ENCODE measurements around the gene GNE. TPM values are rescaled to one million over a fixed set of nuclear protein-coding genes. Genes with fewer than 3 reads are reported as not detected.
"Not testable (repeated sequence)": the region's sequence is repeated elsewhere in the genome, so short reads cannot be mapped to it uniquely, and the experiment has no call there.

The GNE gene
- total and polyA plus RNA-seq, 5 donors from 2014 or later, result 3.4 to 15.7 (median 5.3) TPM

DNA sequence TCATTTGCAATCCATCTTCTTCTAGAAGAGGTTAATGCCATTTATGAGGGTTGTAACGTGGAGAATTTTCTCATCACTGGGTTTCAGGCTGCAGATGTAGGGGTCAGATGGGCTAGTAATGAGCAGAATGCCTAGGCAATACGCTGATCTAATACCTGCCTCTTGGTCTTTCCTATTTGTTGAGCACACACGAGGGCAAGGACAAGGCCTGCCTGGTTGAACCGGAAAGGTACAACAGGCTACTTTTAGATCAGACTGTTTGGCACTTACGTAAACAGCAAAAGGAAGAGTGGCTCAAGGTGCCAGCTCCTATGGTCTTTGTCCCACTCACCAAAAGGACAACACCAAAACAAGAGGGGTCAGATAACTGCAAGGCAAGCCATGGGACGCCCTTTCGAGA, 24.0 kb upstream of the GNE start:
- no peaks in the 10 kb centered on the region for H3K36me3 ChIP-seq (ENCODE audit: control insufficient read depth, insufficient read depth, low read length)

DNA sequence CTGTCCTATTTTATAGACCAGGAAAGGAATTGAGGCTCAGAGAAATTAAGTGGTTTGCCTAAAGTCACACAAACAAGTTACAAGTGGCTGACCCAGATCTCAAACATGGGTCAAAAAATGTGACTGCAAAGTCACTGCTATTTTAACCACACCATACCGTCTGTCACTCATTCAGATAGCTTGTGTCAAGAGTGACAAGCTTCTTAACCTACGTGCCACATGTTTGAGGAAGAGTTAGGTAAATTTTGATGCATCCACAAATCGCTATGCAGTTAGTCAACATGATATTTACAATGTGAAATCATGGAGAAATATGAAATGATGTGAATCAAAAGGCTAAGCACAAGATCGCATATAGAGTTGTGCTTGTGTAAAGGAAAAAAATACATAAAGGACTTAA, 22.7 kb upstream of the GNE start:
- Histone ChIP-seq H3K27ac (ENCODE audit: insufficient read depth, low read length, poor library complexity, severe bottlenecking) (no peak overlapping the region), H3K4me1 (ENCODE audit: control insufficient read depth, insufficient read depth, low read length, poor library complexity, severe bottlenecking) (no peaks in the 10 kb centered on the region), H3K4me3 (ENCODE audit: low read depth, low read length) (no peak overlapping the region), H3K9me3 (ENCODE audit: control insufficient read depth in 2 of 2, low read length in 2 of 2) (no peaks in the 10 kb centered on the region), H3K27me3 (ENCODE audit: control insufficient read depth, insufficient read depth, low read length) (no peaks in the 10 kb centered on the region), H3K36me3 (ENCODE audit: control insufficient read depth, insufficient read depth, low read length) (no peaks in the 10 kb centered on the region)
- no peak for DNase-seq
- H3K9me3 Mint-ChIP-seq, result no peaks in the 10 kb centered on the region
- no peaks in the 10 kb centered on the region for H3K27me3 Mint-ChIP-seq
- H3K4me3 Mint-ChIP-seq, result no peak overlapping the region
- H3K4me1 Mint-ChIP-seq, result no peaks in the 10 kb centered on the region
- no peak overlapping the region for H3K27ac Mint-ChIP-seq
- no peak for ATAC-seq (ENCODE audit: low read depth in 2 of 2)
- peaks cover 3% of the 10 kb centered on the region for H3K36me3 Mint-ChIP-seq

More for the DNA sequence above, 24.0 kb upstream of the GNE start:
- no peak for DNase-seq
- Mint-ChIP-seq H3K27me3 (no peaks in the 10 kb centered on the region), H3K4me3 (no peak overlapping the region), H3K36me3 (peaks cover 3% of the 10 kb centered on the region), H3K9me3 (no peaks in the 10 kb centered on the region), H3K4me1 (no peaks in the 10 kb centered on the region), H3K27ac (no peak overlapping the region)
- no peaks in the 10 kb centered on the region for H3K4me1 ChIP-seq (ENCODE audit: control insufficient read depth, insufficient read depth, low read length, poor library complexity, severe bottlenecking)
- no peak overlapping the region for H3K27ac ChIP-seq (ENCODE audit: insufficient read depth, low read length, poor library complexity, severe bottlenecking)
- ATAC-seq (ENCODE audit: low read depth in 2 of 2), result no peak
- no peaks in the 10 kb centered on the region for H3K27me3 ChIP-seq (ENCODE audit: control insufficient read depth, insufficient read depth, low read length)
- H3K9me3 ChIP-seq (ENCODE audit: control insufficient read depth in 2 of 2, low read length in 2 of 2), result no peaks in the 10 kb centered on the region
- no peak overlapping the region for H3K4me3 ChIP-seq (ENCODE audit: low read depth, low read length)

DNA sequence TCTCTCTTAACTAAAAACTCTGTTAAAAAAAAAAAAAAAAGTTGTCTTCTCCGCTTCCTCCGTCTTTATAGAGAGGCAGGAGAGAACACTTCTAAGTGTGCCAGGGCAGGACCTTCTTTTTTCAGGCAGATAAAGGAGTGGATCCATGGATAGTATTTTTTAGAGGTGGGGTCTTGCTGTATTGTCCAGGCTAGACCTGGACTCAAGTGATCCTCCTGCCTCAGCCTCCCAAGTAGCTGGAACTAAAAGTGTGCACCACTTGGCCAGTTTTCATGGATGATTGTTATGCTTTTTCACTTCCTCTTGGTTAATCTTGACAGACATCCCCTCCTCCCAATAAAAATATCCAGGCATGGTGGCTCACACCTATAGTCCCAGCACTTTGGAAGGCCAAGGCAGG, 20.0 kb upstream of the GNE start:
- no peaks in the 10 kb centered on the region for H3K9me3 Mint-ChIP-seq
- no peaks in the 10 kb centered on the region for H3K9me3 ChIP-seq (ENCODE audit: control insufficient read depth in 2 of 2, low read length in 2 of 2)
- H3K27ac Mint-ChIP-seq, result no peak overlapping the region
- no peaks in the 10 kb centered on the region for H3K4me1 ChIP-seq (ENCODE audit: control insufficient read depth, insufficient read depth, low read length, poor library complexity, severe bottlenecking)
- no peaks in the 10 kb centered on the region for H3K36me3 ChIP-seq (ENCODE audit: control insufficient read depth, insufficient read depth, low read length)
- H3K36me3 Mint-ChIP-seq, result no peaks in the 10 kb centered on the region
- no peak overlapping the region for H3K4me3 ChIP-seq (ENCODE audit: low read depth, low read length)
- ATAC-seq (ENCODE audit: low read depth in 2 of 2) (no peak), DNase-seq (no peak)
- no peak overlapping the region for H3K4me3 Mint-ChIP-seq
- no peak overlapping the region for H3K27ac ChIP-seq (ENCODE audit: insufficient read depth, low read length, poor library complexity, severe bottlenecking)
- H3K4me1 Mint-ChIP-seq, result no peaks in the 10 kb centered on the region
- H3K27me3 ChIP-seq (ENCODE audit: control insufficient read depth, insufficient read depth, low read length), result no peaks in the 10 kb centered on the region
- no peaks in the 10 kb centered on the region for H3K27me3 Mint-ChIP-seq

DNA sequence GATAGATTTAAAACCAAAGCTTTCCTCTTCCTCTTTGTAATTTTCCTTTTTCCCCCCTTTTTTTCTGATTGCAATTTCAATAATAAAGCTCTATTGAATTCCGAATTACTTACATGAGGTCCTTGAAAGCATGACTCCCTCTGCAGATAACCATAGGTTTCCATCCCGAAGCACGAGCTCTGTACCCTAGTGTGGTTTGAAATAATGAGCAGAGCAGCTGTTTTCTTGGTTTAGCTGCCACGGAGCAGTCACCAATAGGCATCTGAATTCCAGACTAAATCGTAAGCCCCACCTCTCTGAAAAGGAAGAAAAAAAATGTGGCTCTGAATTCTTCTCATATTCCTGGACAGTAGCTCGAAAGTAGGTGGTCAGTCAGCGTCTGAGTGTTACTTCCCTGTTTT, 18.5 kb upstream of the GNE start:
- Histone ChIP-seq H3K27ac (ENCODE audit: insufficient read depth, low read length, poor library complexity, severe bottlenecking) (no peak overlapping the region), H3K9me3 (ENCODE audit: control insufficient read depth in 2 of 2, low read length in 2 of 2) (no peaks in the 10 kb centered on the region), H3K4me3 (ENCODE audit: low read depth, low read length) (no peak overlapping the region), H3K36me3 (ENCODE audit: control insufficient read depth, insufficient read depth, low read length) (no peaks in the 10 kb centered on the region), H3K27me3 (ENCODE audit: control insufficient read depth, insufficient read depth, low read length) (no peaks in the 10 kb centered on the region), H3K4me1 (ENCODE audit: control insufficient read depth, insufficient read depth, low read length, poor library complexity, severe bottlenecking) (no peaks in the 10 kb centered on the region)
- Mint-ChIP-seq H3K4me1 (no peaks in the 10 kb centered on the region), H3K27me3 (no peaks in the 10 kb centered on the region), H3K27ac (no peak overlapping the region), H3K4me3 (no peak overlapping the region), H3K9me3 (peaks cover 0 to 1% (median 0%) of the 10 kb centered on the region in 7 donors), H3K36me3 (no peaks in the 10 kb centered on the region)
- no peak for DNase-seq
- no peak for ATAC-seq (ENCODE audit: low read depth in 2 of 2)

DNA sequence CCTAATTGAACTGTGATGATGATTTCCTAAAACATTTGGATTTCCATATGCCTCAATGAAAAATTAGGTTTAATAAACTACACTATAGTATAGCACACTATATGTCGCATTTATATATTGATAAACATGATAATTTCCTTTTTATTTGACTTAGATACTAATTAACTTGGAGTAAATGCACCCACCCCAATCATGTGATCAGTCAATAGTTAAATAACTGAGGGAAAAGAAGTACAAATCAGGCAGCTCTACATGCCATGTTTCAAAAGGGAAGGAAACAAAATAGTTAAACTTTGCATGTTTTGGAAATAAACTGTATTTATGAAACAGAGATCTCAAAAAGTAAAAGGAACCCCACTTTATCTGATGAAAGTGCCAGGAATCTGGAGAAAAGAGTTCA, 18.0 kb upstream of the GNE start:
- Histone ChIP-seq H3K4me3 (ENCODE audit: low read depth, low read length) (no peak overlapping the region), H3K27me3 (ENCODE audit: control insufficient read depth, insufficient read depth, low read length) (no peaks in the 10 kb centered on the region), H3K4me1 (ENCODE audit: control insufficient read depth, insufficient read depth, low read length, poor library complexity, severe bottlenecking) (no peaks in the 10 kb centered on the region), H3K9me3 (ENCODE audit: control insufficient read depth in 2 of 2, low read length in 2 of 2) (no peaks in the 10 kb centered on the region), H3K36me3 (ENCODE audit: control insufficient read depth, insufficient read depth, low read length) (no peaks in the 10 kb centered on the region), H3K27ac (ENCODE audit: insufficient read depth, low read length, poor library complexity, severe bottlenecking) (no peak overlapping the region)
- no peak for DNase-seq
- H3K27ac Mint-ChIP-seq, result no peak overlapping the region
- no peaks in the 10 kb centered on the region for H3K27me3 Mint-ChIP-seq
- ATAC-seq (ENCODE audit: low read depth in 2 of 2), result no peak
- H3K9me3 Mint-ChIP-seq, result peaks cover 0 to 1% (median 0%) of the 10 kb centered on the region in 7 donors
- H3K4me3 Mint-ChIP-seq, result no peak overlapping the region
- H3K4me1 Mint-ChIP-seq, result no peaks in the 10 kb centered on the region
- peaks cover under 1% of the 10 kb centered on the region for H3K36me3 Mint-ChIP-seq

DNA sequence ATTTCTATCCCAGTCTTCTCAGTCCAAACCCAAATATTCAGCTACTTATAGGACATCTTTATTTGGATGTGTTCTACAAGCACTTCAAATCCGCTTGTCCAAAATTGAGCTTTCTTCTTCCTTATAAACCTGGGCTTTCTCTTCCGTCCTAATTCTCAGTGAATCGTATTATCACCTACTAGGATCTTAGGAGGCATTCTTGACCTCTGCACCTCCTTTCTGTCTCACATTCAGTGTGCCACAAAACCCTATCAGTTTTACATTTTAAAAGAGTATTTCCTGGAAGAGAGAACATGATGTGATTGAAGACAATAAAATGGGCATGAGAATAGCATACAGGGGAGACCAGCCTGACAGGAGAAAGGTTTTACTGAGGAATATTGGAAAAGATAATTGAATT, 16.8 kb upstream of the GNE start:
- Mint-ChIP-seq H3K4me1 (no peaks in the 10 kb centered on the region), H3K27ac (peak overlapping the region in 1 of 3 donors; percentile 6), H3K27me3 (no peaks in the 10 kb centered on the region), H3K4me3 (no peak overlapping the region), H3K36me3 (peaks cover 6% of the 10 kb centered on the region), H3K9me3 (peaks cover 0 to 1% (median 0%) of the 10 kb centered on the region in 7 donors)
- Histone ChIP-seq H3K27ac (ENCODE audit: insufficient read depth, low read length, poor library complexity, severe bottlenecking) (no peak overlapping the region), H3K27me3 (ENCODE audit: control insufficient read depth, insufficient read depth, low read length) (no peaks in the 10 kb centered on the region), H3K4me1 (ENCODE audit: control insufficient read depth, insufficient read depth, low read length, poor library complexity, severe bottlenecking) (no peaks in the 10 kb centered on the region), H3K36me3 (ENCODE audit: control insufficient read depth, insufficient read depth, low read length) (no peaks in the 10 kb centered on the region), H3K4me3 (ENCODE audit: low read depth, low read length) (no peak overlapping the region), H3K9me3 (ENCODE audit: control insufficient read depth in 2 of 2, low read length in 2 of 2) (no peaks in the 10 kb centered on the region)
- ATAC-seq (ENCODE audit: low read depth in 2 of 2) (no peak), DNase-seq (no peak)

DNA sequence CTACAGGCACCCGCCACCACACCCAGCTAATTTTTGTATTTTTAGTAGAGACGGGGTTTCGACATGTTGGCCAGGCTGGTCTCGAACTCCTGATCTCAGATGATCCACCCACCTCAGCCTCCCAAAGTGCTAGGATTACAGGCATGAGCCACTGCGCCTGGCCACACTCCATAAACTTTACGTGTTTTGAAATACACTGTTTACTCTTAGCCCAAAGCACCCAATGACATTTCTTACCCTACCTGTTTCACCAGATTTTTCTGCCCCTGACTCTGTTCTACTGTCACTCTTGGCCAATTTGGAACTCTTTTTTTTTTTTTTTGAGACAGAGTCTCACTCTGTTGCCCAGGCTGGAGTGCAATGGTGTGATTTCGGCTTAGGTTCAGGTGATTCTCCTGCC, 15.1 kb upstream of the GNE start:
- not testable (repeated sequence) for H3K9me3 Mint-ChIP-seq; H3K4me1 Mint-ChIP-seq; H3K4me1 ChIP-seq (ENCODE audit: control insufficient read depth, insufficient read depth, low read length, poor library complexity, severe bottlenecking); H3K36me3 ChIP-seq (ENCODE audit: control insufficient read depth, insufficient read depth, low read length); H3K36me3 Mint-ChIP-seq; H3K4me3 Mint-ChIP-seq; H3K9me3 ChIP-seq (ENCODE audit: control insufficient read depth in 2 of 2, low read length in 2 of 2); H3K27ac Mint-ChIP-seq; H3K27me3 Mint-ChIP-seq; H3K27me3 ChIP-seq (ENCODE audit: control insufficient read depth, insufficient read depth, low read length); H3K27ac ChIP-seq (ENCODE audit: insufficient read depth, low read length, poor library complexity, severe bottlenecking); DNase-seq; H3K4me3 ChIP-seq (ENCODE audit: low read depth, low read length); ATAC-seq (ENCODE audit: low read depth in 2 of 2)

DNA sequence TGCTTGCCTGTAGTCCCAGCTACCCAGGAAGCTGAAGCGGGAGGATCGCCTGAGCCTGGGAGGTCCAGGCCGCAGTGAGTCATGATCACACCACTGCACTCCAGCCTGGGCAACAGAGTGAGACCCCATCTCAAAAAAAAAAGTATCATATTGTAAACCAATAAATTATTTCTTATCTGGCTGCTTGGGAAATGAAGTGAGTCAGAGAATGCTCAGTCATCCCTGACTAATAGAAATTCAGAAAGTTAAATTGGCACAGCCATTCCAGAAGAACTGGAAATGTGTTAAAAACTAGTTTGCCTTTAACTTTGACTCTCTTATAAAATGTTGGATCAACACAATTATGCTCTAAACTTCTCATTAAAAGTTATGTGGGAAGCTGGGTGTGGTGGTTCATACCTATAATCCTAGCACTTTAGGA, 9.8 kb upstream of the GNE start:
- Mint-ChIP-seq H3K36me3 (peaks cover 6% of the 10 kb centered on the region), H3K27ac (no peak overlapping the region), H3K27me3 (no peaks in the 10 kb centered on the region), H3K4me1 (no peaks in the 10 kb centered on the region), H3K9me3 (peaks cover 0 to 1% (median 0%) of the 10 kb centered on the region in 7 donors), H3K4me3 (no peak overlapping the region)
- Histone ChIP-seq H3K4me3 (ENCODE audit: low read depth, low read length) (no peak overlapping the region), H3K27me3 (ENCODE audit: control insufficient read depth, insufficient read depth, low read length) (no peaks in the 10 kb centered on the region), H3K27ac (ENCODE audit: insufficient read depth, low read length, poor library complexity, severe bottlenecking) (no peak overlapping the region), H3K36me3 (ENCODE audit: control insufficient read depth, insufficient read depth, low read length) (no peaks in the 10 kb centered on the region), H3K4me1 (ENCODE audit: control insufficient read depth, insufficient read depth, low read length, poor library complexity, severe bottlenecking) (no peaks in the 10 kb centered on the region), H3K9me3 (ENCODE audit: control insufficient read depth in 2 of 2, low read length in 2 of 2) (no peaks in the 10 kb centered on the region)
- ATAC-seq (ENCODE audit: low read depth in 2 of 2) (no peak), DNase-seq (no peak)

Data from CD4-positive, CD25-positive, alpha-beta regulatory T cell (primary cell).